COLO829 (cell line): Measurements from ENCODE around the gene NCDN.
"Not testable (repeated sequence)": the region's sequence is repeated elsewhere in the genome, so short reads cannot be mapped to it uniquely, and the experiment has no call there.

ENCODE experiments used
- DNase-seq: peaks from one replicate; pipeline ENCODE4 v3.0.0; 2012; ENCODE audit warnings: low spot score

Gene NCDN

GRCh38 chr1:35571263-35571662 lies 13.7 kb downstream of the NCDN start:
- no peak for DNase-seq

DNA sequence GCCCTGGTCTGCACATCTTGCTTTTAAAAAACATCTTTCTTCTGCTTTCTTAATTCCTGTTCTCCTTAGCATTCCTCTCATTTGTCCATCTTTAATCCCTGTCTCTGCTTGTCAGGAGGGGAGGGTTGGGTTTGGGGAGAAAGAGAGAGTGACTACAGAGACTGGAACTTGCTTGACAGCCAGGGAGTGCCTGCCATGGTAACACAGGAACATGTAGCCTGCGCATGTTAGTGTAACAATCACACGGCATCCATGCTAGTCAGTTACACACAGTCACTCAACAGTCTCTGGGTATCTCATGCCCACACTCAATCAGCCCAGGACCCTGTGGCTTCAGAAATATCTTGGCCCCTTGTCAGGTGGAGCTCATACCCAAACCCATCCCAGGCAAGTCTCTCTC lies 14.7 kb downstream of the NCDN start:
- DNase-seq: no peak

GRCh38 chr1:35573198-35574124 lies 15.9 kb downstream of the NCDN start, which contains the start of gene TFAP2E:
Gene TFAP2E (plus strand): TSS chr1:35573314. CDS start chr1:35573578, 264 bp downstream.
- peak; percentile 41 for DNase-seq

DNA sequence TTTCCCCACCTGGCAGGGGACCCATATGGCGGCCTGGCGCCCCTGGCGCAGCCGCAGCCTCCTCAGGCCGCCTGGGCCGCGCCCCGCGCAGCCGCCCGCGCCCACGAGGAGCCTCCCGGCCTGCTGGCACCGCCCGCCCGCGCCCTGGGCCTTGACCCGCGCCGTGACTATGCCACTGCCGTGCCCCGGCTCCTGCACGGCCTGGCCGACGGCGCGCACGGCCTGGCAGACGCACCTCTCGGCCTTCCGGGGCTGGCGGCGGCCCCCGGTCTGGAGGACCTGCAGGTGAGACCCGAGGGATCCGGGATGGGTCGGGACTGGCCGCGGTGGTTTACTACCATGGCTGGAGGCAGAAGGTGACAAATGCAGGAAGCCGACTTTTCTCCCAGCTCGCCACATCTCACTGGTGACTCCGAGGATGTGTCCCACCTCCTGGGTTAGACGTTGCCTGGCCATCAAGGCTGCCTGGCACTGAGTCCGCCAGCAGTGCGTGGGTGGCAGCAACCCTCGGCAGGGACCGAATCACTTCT lies 16.6 kb downstream of the NCDN start:
- no peak for DNase-seq

GRCh38 chr1:35574655-35575415 lies 17.2 kb downstream of the NCDN start:
- DNase-seq: no peak

- no peak for DNase-seq
These were observed 17.9 kb downstream of the NCDN start for GRCh38 chr1:35575416-35575958.

DNA sequence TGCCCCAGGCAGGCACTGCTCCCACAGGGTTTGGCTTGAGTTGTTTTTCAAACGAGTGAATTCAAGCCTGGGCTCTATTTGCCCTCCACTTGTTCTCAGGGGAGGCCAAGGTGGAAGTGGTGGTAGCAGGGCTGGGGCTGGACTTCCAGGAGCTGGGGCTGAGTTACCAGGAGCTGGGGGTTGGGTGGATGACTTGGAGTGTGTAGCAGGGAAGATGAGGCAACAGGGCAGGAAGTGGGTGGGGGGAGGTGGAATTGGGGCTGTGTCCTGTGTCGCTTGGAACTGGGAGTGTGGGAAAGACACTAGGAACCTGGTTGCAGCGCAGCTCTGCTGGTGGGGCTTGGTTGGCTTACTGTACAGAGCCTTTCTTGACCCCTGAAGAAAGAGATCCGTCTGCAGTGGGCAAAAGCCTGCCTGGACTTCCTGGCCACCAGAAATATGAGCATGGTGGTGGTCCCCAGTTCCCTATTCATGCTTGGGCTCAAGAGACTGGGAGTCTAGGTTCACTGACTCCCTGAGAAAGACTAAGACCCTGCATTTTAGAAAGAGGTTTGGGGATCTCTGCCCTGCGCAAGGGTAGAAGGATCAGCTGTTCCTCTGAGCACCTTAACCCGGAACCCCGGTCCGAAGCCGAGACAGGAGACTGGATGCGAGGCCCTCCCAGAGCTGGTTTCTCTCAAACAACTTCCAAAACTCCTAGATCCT lies 18.6 kb downstream of the NCDN start:
- no peak for DNase-seq

DNA sequence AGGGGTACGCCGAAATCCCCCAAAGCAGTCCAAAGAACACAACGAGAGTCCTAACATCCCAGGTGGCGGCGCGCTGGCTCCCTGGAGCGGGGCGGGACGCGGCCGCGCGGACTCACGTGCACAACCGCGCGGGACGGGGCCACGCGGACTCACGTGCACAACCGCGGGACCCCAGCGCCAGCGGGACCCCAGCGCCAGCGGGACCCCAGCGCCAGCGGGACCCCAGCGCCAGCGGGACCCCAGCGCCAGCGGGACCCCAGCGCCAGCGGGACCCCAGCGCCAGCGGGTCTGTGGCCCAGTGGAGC lies 19.1 kb downstream of the NCDN start:
- not testable (repeated sequence) for DNase-seq

DNA sequence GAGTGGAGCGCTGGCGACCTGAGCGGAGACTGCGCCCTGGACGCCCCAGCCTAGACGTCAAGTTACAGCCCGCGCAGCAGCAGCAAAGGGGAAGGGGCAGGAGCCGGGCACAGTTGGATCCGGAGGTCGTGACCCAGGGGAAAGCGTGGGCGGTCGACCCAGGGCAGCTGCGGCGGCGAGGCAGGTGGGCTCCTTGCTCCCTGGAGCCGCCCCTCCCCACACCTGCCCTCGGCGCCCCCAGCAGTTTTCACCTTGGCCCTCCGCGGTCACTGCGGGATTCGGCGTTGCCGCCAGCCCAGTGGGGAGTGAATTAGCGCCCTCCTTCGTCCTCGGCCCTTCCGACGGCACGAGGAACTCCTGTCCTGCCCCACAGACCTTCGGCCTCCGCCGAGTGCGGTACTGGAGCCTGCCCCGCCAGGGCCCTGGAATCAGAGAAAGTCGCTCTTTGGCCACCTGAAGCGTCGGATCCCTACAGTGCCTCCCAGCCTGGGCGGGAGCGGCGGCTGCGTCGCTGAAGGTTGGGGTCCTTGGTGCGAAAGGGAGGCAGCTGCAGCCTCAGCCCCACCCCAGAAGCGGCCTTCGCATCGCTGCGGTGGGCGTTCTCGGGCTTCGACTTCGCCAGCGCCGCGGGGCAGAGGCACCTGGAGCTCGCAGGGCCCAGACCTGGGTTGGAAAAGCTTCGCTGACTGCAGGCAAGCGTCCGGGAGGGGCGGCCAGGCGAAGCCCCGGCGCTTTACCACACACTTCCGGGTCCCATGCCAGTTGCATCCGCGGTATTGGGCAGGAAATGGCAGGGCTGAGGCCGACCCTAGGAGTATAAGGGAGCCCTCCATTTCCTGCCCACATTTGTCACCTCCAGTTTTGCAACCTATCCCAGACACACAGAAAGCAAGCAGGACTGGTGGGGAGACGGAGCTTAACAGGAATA lies 19.7 kb downstream of the NCDN start:
- DNase-seq: no peak

DNA sequence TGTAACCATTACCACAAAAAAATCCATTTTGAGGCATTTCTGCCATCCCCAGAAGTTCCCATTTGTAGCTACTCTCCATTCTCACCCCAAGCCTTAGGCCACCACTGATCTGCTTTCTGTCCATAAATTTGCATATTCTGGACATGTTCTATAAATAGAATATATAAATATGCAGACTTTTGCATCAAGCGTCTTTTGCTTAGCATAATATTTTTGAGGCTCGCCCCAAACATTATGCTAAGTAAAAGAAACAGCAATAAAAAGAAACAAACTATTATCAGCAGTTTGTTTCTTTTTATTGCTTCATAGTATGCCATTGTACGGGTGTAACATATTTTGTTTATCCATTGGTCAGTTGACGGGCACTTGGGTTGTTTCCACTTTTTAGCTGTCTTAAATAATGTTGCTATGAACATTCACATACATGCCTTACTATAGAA lies 23.4 kb downstream of the NCDN start:
- DNase-seq: no peak

DNA sequence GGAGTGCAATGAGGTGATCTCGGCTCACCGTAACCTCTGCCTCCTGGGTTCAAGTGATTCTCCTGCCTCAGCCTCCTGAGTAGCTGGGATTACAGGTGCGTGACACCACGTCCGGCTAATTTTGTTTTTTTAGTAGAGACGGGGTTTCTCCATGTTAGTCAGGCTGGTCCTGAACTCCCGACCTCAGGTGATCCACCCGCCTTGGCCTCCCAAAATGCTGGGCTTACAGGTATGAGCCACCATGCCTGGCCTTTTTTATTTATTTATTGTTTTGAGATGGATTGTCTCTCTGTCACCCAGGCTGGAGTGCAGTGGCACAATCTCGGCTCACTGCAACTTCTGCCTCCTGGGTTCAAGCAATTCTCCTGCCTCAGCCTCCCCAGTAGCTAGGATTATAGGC lies 24.0 kb downstream of the NCDN start:
- DNase-seq: not testable (repeated sequence)

- no peak for DNase-seq
These were observed 27.7 kb downstream of the NCDN start for GRCh38 chr1:35585281-35585680.

DNA sequence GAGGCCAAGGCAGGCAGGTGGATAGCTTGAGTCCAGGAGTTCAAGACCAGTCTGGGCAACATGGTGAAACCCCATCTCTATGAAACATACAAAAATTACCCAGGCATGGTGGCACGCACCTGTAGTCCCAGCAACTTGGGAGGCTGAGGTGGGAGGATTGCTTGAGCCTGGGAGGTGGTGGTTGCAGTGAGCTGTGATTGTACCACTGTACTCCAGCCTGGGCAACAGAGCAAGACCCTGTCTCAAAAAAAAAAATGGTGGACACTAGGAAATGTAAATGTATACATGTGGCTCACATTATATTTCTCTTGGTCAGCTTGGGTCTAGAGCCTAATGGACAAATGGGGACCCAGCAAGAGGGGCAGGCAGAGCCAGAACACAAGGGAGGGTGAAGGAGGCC lies 28.2 kb downstream of the NCDN start:
- DNase-seq: not testable (repeated sequence)

DNA sequence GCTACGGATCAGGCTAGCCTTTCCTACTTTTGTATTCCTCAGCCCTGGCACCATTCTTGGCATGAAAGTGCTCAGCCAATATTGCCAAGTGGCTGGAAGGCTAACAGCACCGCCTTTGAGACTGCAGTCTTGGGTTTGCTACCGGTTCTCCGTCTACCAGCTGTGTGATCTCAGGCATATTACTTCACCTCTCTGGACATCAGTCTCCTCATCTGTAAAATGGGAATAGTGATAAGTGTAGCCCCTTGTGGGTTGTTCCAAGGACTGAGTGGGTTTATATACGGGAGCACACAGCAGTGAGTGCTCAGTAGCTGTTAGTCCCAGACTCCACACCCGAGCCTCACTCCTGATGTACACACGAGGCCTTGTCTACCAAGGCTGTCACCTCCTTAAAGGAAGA lies 29.2 kb downstream of the NCDN start:
- no peak for DNase-seq

DNA sequence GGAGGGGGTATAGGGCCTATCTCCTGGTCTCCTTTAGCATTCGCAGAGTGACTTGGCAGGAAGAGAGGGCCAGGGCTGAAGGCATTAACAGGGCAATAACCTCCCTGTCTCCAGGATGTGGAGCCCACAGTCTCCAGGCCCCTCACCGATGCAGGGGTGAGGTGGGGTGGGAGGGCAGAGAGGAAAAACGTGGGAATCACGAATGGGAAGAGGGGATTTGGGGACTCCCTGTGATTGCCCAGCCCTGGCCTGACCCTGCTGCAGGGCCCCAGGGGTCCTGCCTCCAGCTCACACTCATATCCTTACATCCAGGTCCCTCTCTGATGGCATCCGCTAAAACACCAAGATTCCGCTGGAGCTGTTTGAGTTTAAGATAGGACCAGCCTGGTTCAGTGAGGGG lies 30.1 kb downstream of the NCDN start:
- DNase-seq: no peak

- no peak for DNase-seq
These were observed 30.8 kb downstream of the NCDN start for GRCh38 chr1:35588197-35588910.

- DNase-seq: no peak
These were observed 32.2 kb downstream of the NCDN start for GRCh38 chr1:35589516-35590427.

- DNase-seq: no peak
These were observed 33.0 kb downstream of the NCDN start for GRCh38 chr1:35590476-35591040.

DNA sequence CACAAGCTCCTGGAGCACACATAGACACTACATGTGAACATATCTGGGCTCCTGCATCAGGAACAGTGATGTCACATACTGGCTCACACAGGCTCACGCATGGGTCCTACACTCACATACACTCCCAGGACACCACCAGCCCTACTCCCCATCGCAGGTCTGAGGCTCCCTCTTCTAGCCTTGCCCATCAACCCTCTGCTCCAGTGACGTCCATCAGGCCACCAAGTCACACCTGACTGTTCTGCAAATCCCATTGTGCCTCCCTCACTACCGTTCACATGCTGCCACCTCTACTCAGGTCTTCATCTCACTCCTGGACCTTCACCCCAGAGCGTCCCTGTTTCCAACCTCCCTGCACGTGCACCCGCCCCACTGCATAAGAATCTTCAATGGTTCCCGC lies 33.6 kb downstream of the NCDN start:
- DNase-seq: no peak
